SK-N-SH (cell line): Measurements from ENCODE around the gene KCNC3.

Experiments used
- GABPA ChIP-seq: IDR thresholded peaks from 2 replicates; pipeline ENCODE4 v1.4.0; 2012; ENCODE audit warnings: low read depth, mild to moderate bottlenecking
- TF ChIP-seq, protein P1 (sequence below): IDR thresholded peaks from 2 replicates; pipeline ENCODE4; 2012

DNA sequence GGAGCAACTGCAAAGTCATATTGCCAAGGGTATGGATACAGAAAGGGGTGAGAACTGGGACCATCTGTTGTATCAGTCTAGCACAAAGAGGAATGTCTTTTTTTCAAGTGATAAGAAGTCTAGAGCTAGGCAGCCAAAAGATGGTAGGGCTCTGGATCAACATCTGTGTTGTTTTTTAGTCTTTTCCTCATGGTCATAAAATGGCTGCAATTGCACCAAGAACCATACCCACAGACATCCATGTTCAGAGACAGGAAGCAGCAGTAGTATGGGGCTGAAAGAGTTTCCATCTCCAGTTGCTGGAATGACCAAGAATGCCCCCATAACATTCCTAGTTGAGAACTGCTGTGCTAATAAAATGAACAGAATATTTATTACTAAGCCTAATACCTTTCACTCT, 25.6 kb downstream of the KCNC3 start:
- no peak for TF ChIP-seq GABPA
- TF ChIP-seq, protein P1, sequence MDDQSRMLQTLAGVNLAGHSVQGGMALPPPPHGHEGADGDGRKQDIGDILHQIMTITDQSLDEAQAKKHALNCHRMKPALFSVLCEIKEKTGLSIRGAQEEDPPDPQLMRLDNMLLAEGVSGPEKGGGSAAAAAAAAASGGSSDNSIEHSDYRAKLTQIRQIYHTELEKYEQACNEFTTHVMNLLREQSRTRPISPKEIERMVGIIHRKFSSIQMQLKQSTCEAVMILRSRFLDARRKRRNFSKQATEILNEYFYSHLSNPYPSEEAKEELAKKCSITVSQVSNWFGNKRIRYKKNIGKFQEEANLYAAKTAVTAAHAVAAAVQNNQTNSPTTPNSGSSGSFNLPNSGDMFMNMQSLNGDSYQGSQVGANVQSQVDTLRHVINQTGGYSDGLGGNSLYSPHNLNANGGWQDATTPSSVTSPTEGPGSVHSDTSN = no peak
